Lower lobe of right lung (tissue), 2 donors: ENCODE data around the gene PALD1. TPM values are rescaled to one million over a fixed set of nuclear protein-coding genes. Genes with fewer than 3 reads are reported as not detected.
"Not testable (repeated sequence)": the region's sequence is repeated elsewhere in the genome, so short reads cannot be mapped to it uniquely, and the experiment has no call there.

Experiments used
- ATAC-seq, 2 donors: fragments of 200-7000 bp; cut with Tn5 transposase; one replicate each; pipeline ENCODE4 v1.9.1; 2020 to 2022; ENCODE audit warnings: mild to moderate bottlenecking in 2 of 2, moderate library complexity in 2 of 2
- DNase-seq: peaks from one replicate; pipeline ENCODE4 v3.0.0-alpha.2; 2020
- H3K27ac ChIP-seq: fragments of 200-600 bp; one replicate; pipeline ENCODE4 v1.8.0; 2022
- H3K27me3 ChIP-seq: fragments of 200-600 bp; one replicate; pipeline ENCODE4 v1.8.0; 2022; ENCODE audit warnings: low read depth
- H3K36me3 ChIP-seq: fragments of 200-600 bp; one replicate; pipeline ENCODE4 v1.8.0; 2022; ENCODE audit warnings: mild to moderate bottlenecking
- H3K4me1 ChIP-seq: fragments of 200-600 bp; one replicate; pipeline ENCODE4 v1.8.0; 2022
- H3K4me3 ChIP-seq: fragments of 200-600 bp; one replicate; pipeline ENCODE4 v1.8.0; 2022; ENCODE audit warnings: mild to moderate bottlenecking
- H3K9me3 ChIP-seq: fragments of 200-600 bp; one replicate; pipeline ENCODE4 v1.8.0; 2022
- intact Hi-C: fragments of 100-400 bp; cut with DNase I; formaldehyde crosslinking; loops from one replicate; pipeline ENCODE4 v1.11.0; 2022
- total RNA-seq: library from RNA; stranded (reverse); fragmentation: NEBNext Ultra II Directional; extraction: Animal tissue kit (Norgen Biotek cat#: 25700); gene quantifications from one replicate; pipeline ENCODE4 v1.2.1, GENCODE V29; 2021
- TF ChIP-seq, protein P1 (sequence below): fragments of 200-600 bp; IDR thresholded peaks from one replicate; pipeline ENCODE4 v1.8.0; 2022; ENCODE audit warnings: antibody characterized with exemption, mild to moderate bottlenecking
- donor health status: DM: no; HTN: yes; CAD: no; lungs with severe emphysema.

PALD1 gene
- total RNA-seq, 1 donor from 2014 or later = 16.0 TPM

GRCh38 chr10:70481105-70481504 is 2.5 kb downstream of the PALD1 start:
- Histone ChIP-seq H3K27me3 (peaks cover 5% of the 10 kb centered on the region), H3K36me3 (peaks cover 9% of the 10 kb centered on the region), H3K4me1 (peaks cover 64% of the 10 kb centered on the region), H3K9me3 (no peaks in the 10 kb centered on the region), H3K4me3 (peak overlapping the region; percentile 71), H3K27ac (peak overlapping the region; percentile 81)
- TF ChIP-seq, protein P1, sequence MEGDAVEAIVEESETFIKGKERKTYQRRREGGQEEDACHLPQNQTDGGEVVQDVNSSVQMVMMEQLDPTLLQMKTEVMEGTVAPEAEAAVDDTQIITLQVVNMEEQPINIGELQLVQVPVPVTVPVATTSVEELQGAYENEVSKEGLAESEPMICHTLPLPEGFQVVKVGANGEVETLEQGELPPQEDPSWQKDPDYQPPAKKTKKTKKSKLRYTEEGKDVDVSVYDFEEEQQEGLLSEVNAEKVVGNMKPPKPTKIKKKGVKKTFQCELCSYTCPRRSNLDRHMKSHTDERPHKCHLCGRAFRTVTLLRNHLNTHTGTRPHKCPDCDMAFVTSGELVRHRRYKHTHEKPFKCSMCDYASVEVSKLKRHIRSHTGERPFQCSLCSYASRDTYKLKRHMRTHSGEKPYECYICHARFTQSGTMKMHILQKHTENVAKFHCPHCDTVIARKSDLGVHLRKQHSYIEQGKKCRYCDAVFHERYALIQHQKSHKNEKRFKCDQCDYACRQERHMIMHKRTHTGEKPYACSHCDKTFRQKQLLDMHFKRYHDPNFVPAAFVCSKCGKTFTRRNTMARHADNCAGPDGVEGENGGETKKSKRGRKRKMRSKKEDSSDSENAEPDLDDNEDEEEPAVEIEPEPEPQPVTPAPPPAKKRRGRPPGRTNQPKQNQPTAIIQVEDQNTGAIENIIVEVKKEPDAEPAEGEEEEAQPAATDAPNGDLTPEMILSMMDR = no peak
- intact Hi-C loops = no loop called here
- no peak for DNase-seq
- ATAC-seq = no peak

- Histone ChIP-seq H3K4me1 (peaks cover 64% of the 10 kb centered on the region), H3K27me3 (peaks cover 5% of the 10 kb centered on the region), H3K36me3 (peaks cover 9% of the 10 kb centered on the region), H3K9me3 (no peaks in the 10 kb centered on the region), H3K27ac (peak overlapping the region; percentile 81), H3K4me3 (peak overlapping the region; percentile 71)
- DNase-seq = no peak
- TF ChIP-seq, protein P1 = peak; percentile 15
- intact Hi-C loops = no loop called here
- ATAC-seq = peak; percentile 29 to 41
Measured at GRCh38 chr10:70481831-70482530, 3.4 kb downstream of the PALD1 start.

DNA sequence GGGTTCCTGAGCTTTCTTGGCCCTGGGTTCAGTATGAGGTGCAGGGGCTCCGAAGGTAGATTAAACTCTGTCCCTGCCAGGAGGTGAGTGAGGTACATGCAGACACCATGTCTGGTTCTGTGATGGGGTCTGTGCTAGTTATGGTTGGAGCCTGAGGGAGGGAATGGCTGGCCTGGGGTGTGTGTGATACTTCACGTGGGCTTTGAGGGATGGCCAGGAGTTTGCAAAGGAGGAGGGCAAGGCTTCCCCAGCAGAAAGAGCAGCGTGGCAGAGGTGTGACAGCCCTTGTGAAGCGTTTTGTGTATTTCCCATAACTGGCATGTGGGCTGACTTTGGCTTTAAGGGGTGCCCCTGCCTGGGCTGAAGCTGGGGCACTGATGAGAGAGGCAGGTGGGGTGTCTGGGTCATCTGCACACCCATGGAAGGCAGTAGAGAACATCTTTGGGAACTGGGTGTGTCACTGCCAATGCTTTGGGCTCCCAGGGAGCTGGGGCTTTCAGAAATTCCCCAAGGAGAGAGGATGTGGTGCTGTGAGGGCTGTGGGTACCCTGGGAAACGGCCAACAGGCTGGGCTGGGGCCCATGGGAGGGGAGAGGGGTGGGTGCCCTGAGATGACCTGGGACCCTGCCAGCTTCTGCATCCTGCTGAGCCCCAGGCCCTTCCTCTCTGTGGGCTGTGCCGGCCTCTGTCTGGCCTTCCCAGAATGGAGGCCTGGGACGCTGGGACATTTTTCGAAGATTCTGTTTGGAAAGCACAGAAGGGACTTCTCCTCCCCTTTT is 4.6 kb downstream of the PALD1 start:
- TF ChIP-seq, protein P1 = no peak
- H3K27me3 ChIP-seq = peaks cover 5% of the 10 kb centered on the region
- DNase-seq (no peak), ATAC-seq (no peak)
- peaks cover 9% of the 10 kb centered on the region for H3K36me3 ChIP-seq
- H3K4me3 ChIP-seq = no peak overlapping the region
- peaks cover 56% of the 10 kb centered on the region for H3K4me1 ChIP-seq
- H3K27ac ChIP-seq = peak overlapping the region; percentile 81
- H3K9me3 ChIP-seq = no peaks in the 10 kb centered on the region
- intact Hi-C loops = no loop called here

- H3K9me3 ChIP-seq, H3K4me3 ChIP-seq, H3K36me3 ChIP-seq, ATAC-seq, H3K27me3 ChIP-seq, DNase-seq, intact Hi-C loops: not testable (repeated sequence)
- Histone ChIP-seq H3K27ac (peak overlapping the region; percentile 81), H3K4me1 (peaks cover 52% of the 10 kb centered on the region)
Measured at GRCh38 chr10:70483872-70484271, 5.3 kb downstream of the PALD1 start.

GRCh38 chr10:70487824-70488223 is 9.3 kb downstream of the PALD1 start:
- H3K4me1 ChIP-seq = peaks cover 41% of the 10 kb centered on the region
- intact Hi-C loops = no loop called here
- no peak for ATAC-seq

More at GRCh38 chr10:70487824-70488223, 9.3 kb downstream of the PALD1 start:
- TF ChIP-seq, protein P1 = no peak
- no peak overlapping the region for H3K27ac ChIP-seq
- DNase-seq = no peak
- H3K4me3 ChIP-seq = no peak overlapping the region
- no peaks in the 10 kb centered on the region for H3K9me3 ChIP-seq
- peaks cover 9% of the 10 kb centered on the region for H3K36me3 ChIP-seq
- no peaks in the 10 kb centered on the region for H3K27me3 ChIP-seq
